Epithelial cell of esophagus (primary cell): ENCODE results near the gene LCTL.

Experiments used
- DNase-seq: peaks from one replicate; pipeline ENCODE4 v3.0.0; 2010; ENCODE audit warnings: low read depth
- H3K4me3 ChIP-seq: 2 replicates; pipeline ENCODE4 v1.5.1; 2011; ENCODE audit warnings: mild to moderate bottlenecking, low read length, control low read depth
- CTCF ChIP-seq: IDR thresholded peaks from 2 replicates; pipeline ENCODE4 v1.5.1; 2011; ENCODE audit warnings: low read depth, mild to moderate bottlenecking, low read length, control low read depth, inconsistent platforms; ENCODE audit not compliant: insufficient read depth; ENCODE audit errors: missing control alignments

Gene LCTL

DNA sequence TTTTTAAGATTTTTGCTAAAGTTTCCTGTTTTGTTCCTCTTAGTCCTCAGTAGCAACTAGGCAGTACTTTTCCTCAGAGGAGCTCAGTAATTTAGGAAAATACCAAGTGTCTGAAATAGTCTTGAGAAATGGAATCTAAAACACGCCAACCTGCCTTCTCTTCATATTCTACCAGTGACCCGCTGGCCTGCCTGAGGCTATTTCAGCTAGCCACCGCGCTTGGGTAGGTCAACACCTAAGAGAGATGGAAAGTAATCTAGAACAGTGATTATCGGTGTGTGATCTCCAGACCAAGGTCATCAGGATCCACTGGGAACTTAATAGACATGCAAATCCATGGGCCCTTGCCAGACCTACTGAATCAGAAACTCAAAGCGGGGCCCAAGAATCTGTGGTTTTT, 7.5 kb downstream of the LCTL start:
- no peak for DNase-seq
- TF ChIP-seq CTCF = no peak
- H3K4me3 ChIP-seq = no peak overlapping the region

GRCh38 chr15:66555685-66556084, 10.1 kb downstream of the LCTL start:
- no peak overlapping the region for H3K4me3 ChIP-seq
- DNase-seq = no peak
- no peak for TF ChIP-seq CTCF

DNA sequence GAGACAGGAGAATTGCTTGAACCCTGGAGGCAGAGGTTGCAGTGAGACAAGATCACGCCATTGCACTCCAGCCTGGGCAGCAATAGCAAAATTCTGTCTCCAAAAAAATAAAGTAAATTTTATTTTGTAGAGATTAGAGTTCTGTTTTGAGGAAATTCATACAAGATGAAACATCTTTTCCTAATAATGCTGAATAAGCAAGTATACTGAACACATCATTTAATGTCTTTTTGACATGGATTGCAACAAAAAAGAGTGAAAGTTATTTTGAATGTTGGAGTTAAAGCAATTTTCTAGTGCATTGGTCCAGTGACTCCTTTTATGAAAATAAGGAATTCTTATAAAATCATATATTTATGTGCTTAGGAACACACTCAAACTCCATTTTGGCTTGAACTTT, 20.5 kb downstream of the LCTL start:
- H3K4me3 ChIP-seq = no peak overlapping the region
- no peak for TF ChIP-seq CTCF
- DNase-seq = no peak

GRCh38 chr15:66542896-66543295, 22.9 kb downstream of the LCTL start:
- TF ChIP-seq CTCF = no peak
- DNase-seq = no peak
- no peak overlapping the region for H3K4me3 ChIP-seq

DNA sequence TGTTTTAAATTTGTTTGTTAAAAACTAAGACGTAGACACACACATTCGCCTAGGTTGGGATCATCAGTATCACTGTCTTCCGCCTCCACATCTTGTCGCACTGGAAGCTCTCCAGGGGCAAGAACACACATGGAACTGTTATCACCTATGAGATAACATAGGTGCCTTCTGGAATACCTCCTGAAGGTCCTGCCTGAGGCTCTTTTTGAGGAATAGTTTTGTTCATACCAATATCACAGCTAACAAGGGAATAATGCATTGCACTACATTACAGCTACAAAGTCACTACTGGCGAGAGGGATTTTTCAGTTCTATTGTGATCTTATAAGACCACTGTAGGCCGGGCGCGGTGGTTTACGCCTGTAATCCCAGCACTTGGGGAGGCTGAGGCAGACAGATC, 30.7 kb downstream of the LCTL start:
- TF ChIP-seq CTCF = no peak
- no peak for DNase-seq
- H3K4me3 ChIP-seq = no peak overlapping the region

- no peak overlapping the region for H3K4me3 ChIP-seq
- no peak for TF ChIP-seq CTCF
- no peak for DNase-seq
These were observed 41.0 kb downstream of the LCTL start for GRCh38 chr15:66524838-66525237.

DNA sequence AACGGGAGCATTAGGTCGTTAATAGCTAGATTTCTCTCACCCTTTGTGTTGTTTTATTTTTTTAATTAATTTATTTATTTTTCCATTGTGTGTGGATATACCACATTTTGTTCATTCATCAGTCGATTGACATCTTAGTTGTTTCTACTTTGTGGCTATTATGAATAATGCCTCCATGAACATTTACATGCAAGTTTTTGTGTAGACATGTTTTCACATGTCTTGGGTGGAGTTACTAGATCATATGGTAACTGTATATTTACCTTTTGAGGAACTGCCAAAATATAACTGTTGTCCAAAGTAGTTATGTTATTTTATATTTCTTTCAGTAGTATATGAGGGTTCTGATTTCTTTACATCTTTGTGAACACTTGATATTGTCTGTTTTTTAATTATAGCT, 41.9 kb downstream of the LCTL start:
- DNase-seq = peak; percentile 65
- TF ChIP-seq CTCF = no peak
- H3K4me3 ChIP-seq = no peak overlapping the region
